ENCODE measurements around the gene ITGB4.

DNA sequence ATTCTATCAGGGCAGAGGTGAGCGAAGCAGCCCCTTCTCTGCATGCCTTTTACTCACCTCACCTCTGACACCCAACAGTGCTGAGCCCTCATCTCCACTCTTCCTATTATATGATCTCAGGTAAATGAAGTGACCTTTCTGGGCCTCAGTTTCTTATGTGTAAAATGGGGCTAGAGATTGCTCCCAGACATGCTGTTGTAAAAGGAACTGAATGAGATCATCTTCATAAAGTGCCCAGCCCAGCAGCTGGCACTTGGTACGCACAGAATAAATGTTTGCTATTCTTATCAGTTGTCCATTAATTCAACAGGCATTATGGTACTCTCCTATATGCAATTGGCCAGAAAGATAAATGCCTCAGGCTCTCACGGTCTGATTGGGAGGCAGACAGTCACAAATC, 48.3 kb downstream of the ITGB4 start:
- TF ChIP-seq, protein P1, sequence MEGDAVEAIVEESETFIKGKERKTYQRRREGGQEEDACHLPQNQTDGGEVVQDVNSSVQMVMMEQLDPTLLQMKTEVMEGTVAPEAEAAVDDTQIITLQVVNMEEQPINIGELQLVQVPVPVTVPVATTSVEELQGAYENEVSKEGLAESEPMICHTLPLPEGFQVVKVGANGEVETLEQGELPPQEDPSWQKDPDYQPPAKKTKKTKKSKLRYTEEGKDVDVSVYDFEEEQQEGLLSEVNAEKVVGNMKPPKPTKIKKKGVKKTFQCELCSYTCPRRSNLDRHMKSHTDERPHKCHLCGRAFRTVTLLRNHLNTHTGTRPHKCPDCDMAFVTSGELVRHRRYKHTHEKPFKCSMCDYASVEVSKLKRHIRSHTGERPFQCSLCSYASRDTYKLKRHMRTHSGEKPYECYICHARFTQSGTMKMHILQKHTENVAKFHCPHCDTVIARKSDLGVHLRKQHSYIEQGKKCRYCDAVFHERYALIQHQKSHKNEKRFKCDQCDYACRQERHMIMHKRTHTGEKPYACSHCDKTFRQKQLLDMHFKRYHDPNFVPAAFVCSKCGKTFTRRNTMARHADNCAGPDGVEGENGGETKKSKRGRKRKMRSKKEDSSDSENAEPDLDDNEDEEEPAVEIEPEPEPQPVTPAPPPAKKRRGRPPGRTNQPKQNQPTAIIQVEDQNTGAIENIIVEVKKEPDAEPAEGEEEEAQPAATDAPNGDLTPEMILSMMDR (IDR thresholded peaks at IDR 0.05; ENCODE audit: insufficient read depth, low read length), result no peak
- TF ChIP-seq SPI1 (IDR thresholded peaks at IDR 0.05; ENCODE audit: borderline replicate concordance, low read depth), result no peak
- TF ChIP-seq, protein P2, sequence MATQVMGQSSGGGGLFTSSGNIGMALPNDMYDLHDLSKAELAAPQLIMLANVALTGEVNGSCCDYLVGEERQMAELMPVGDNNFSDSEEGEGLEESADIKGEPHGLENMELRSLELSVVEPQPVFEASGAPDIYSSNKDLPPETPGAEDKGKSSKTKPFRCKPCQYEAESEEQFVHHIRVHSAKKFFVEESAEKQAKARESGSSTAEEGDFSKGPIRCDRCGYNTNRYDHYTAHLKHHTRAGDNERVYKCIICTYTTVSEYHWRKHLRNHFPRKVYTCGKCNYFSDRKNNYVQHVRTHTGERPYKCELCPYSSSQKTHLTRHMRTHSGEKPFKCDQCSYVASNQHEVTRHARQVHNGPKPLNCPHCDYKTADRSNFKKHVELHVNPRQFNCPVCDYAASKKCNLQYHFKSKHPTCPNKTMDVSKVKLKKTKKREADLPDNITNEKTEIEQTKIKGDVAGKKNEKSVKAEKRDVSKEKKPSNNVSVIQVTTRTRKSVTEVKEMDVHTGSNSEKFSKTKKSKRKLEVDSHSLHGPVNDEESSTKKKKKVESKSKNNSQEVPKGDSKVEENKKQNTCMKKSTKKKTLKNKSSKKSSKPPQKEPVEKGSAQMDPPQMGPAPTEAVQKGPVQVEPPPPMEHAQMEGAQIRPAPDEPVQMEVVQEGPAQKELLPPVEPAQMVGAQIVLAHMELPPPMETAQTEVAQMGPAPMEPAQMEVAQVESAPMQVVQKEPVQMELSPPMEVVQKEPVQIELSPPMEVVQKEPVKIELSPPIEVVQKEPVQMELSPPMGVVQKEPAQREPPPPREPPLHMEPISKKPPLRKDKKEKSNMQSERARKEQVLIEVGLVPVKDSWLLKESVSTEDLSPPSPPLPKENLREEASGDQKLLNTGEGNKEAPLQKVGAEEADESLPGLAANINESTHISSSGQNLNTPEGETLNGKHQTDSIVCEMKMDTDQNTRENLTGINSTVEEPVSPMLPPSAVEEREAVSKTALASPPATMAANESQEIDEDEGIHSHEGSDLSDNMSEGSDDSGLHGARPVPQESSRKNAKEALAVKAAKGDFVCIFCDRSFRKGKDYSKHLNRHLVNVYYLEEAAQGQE (IDR thresholded peaks at IDR 0.05; ENCODE audit: insufficient replicate concordance, low read depth), result no peak
- no peak for TF ChIP-seq POLR2AphosphoS5 (IDR thresholded peaks at IDR 0.05; ENCODE audit: low read depth)

All from HL-60 (cell line).